ENCODE measurements around the gene FYCO1. TPM values are rescaled to one million over a fixed set of nuclear protein-coding genes. Genes with fewer than 3 reads are reported as not detected.

Gene FYCO1
- total RNA-seq, 1 experiment from 2014 or later, result 7.4 TPM

DNA sequence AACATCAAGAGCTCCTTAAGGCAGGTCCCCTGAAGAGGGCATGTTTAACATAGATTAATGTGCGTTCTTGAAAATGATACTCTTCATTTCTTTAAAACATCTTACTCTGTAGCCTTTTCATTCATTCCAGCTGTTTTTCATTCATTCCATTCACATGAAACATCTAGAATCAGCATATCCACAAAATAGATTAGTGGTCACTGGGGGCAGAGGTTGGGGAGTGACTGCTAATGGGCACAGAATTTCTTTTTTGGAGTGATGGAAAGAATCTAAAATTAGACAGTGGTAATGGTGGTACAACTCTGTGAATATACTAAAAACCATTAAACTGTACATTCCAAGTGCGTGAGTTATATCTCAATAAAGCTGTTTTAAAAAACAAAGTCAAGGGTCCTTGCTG, 67.7 kb downstream of the FYCO1 start:
- H3K9me3 ChIP-seq (ENCODE audit: low read length), result no peaks in the 10 kb centered on the region
- H3K9me2 ChIP-seq (replicated peaks; ENCODE audit: insufficient read depth, low read length), result no peaks in the 10 kb centered on the region
- no peaks in the 10 kb centered on the region for H3K27me3 ChIP-seq (ENCODE audit: low read length)
- H3K27ac ChIP-seq (ENCODE audit: low read length), result no peak overlapping the region
- H3K4me2 ChIP-seq (ENCODE audit: low read depth, low read length, poor library complexity, severe bottlenecking), result no peak overlapping the region
- H3K4me3 ChIP-seq (ENCODE audit: low read length), result no peak overlapping the region
- no peak for DNase-seq
- no peaks in the 10 kb centered on the region for H3K79me2 ChIP-seq (ENCODE audit: low read length)
- H3K9ac ChIP-seq (ENCODE audit: low read length), result no peak overlapping the region
- H3K36me3 ChIP-seq (ENCODE audit: insufficient read depth, low read length), result peaks cover 10% of the 10 kb centered on the region; the same call in 1 of the 2 replicates
- no peaks in the 10 kb centered on the region for H4K20me1 ChIP-seq (ENCODE audit: insufficient read depth, low read depth, low read length)
- H3K4me1 ChIP-seq (ENCODE audit: low read length), result no peaks in the 10 kb centered on the region
- no peak overlapping the region for H2AFZ ChIP-seq (ENCODE audit: low read length)

DNA sequence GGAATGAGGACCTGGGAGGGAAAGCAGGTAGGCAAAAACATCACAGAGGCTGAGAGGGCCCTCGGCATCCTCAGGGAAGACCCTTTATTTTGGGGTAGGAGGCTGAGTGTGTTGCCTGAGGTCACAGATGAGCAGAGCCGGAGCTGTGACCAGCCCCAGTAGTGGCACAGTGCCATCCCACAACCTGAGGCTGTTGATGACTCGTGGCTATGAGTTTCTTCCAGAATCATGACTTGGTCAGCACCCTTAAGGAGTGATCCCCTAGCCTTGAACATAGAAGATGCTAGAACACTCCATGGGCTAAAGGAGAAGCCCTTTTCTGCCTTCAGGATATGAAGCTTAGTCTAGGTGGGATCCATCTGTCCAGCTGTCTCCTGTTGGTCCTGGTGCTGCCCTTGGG, 71.9 kb downstream of the FYCO1 start:
- Histone ChIP-seq H3K4me1 (ENCODE audit: low read length) (no peaks in the 10 kb centered on the region), H3K27me3 (ENCODE audit: low read length) (no peaks in the 10 kb centered on the region), H3K9me3 (ENCODE audit: low read length) (no peaks in the 10 kb centered on the region), H4K20me1 (ENCODE audit: insufficient read depth, low read depth, low read length) (no peaks in the 10 kb centered on the region), H3K9me2 (replicated peaks; ENCODE audit: insufficient read depth, low read length) (no peaks in the 10 kb centered on the region), H3K9ac (ENCODE audit: low read length) (no peak overlapping the region), H3K4me2 (ENCODE audit: low read depth, low read length, poor library complexity, severe bottlenecking) (no peak overlapping the region), H3K27ac (ENCODE audit: low read length) (no peak overlapping the region), H2AFZ (ENCODE audit: low read length) (no peak overlapping the region), H3K4me3 (ENCODE audit: low read length) (no peak overlapping the region), H3K36me3 (ENCODE audit: insufficient read depth, low read length) (peaks cover 4% of the 10 kb centered on the region; the same call in 1 of the 2 replicates), H3K79me2 (ENCODE audit: low read length) (no peaks in the 10 kb centered on the region)
- DNase-seq, result no peak

DNA sequence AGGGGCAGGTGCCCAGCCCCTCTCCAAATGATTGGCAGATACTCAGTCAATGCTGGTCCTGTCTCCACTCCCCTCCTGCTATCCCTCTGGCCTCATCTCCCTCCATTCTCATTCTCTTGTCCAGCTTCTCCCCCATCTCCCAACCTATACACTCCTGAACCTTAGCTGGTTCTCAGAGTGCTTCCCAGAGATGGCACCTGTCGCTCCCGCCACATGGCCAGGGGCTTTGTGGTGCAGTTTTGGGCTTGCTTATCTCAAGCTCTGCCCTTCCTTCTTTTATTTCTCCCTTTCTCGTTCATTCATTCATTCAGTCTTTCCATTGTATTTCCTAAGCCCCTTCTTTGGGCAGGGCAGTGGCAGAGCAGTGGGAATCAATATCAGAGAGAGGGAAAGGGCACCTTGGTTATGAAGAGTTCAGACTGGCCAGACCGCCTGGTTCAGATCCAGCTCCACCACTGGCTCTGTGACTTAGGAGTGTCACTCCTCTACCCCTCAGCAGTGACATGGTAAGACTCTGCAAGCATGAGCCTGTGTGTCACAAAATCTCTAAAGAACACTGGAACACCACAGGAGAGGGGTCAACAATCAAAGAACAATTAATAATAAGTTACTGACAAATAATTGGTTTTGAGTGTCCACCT, 72.6 kb downstream of the FYCO1 start:
- Histone ChIP-seq H2AFZ (ENCODE audit: low read length) (no peak overlapping the region), H4K20me1 (ENCODE audit: insufficient read depth, low read depth, low read length) (no peaks in the 10 kb centered on the region), H3K27ac (ENCODE audit: low read length) (no peak overlapping the region), H3K9me2 (replicated peaks; ENCODE audit: insufficient read depth, low read length) (no peaks in the 10 kb centered on the region), H3K36me3 (ENCODE audit: insufficient read depth, low read length) (peaks cover under 1% of the 10 kb centered on the region; the same call in 1 of the 2 replicates), H3K4me1 (ENCODE audit: low read length) (no peaks in the 10 kb centered on the region), H3K9me3 (ENCODE audit: low read length) (no peaks in the 10 kb centered on the region), H3K4me2 (ENCODE audit: low read depth, low read length, poor library complexity, severe bottlenecking) (no peak overlapping the region), H3K79me2 (ENCODE audit: low read length) (no peaks in the 10 kb centered on the region), H3K27me3 (ENCODE audit: low read length) (no peaks in the 10 kb centered on the region), H3K9ac (ENCODE audit: low read length) (no peak overlapping the region), H3K4me3 (ENCODE audit: low read length) (no peak overlapping the region)
- DNase-seq, result no peak

DNA sequence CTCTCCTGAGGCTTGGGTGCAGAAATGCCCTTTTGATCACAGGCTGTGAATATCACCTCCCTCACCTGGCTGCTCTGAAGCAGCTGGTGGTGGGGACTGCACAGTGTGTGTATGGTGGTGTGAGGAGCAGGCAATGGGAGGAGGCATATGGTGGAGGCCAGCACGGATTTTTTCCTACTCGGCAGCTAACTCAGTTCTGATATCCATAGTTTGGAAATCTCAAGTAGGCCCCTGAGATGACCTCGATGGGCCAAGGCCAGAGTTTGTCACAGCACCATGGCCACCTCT, 73.6 kb downstream of the FYCO1 start:
- no peak for DNase-seq
- H3K27me3 ChIP-seq (ENCODE audit: low read length), result no peaks in the 10 kb centered on the region
- no peak overlapping the region for H3K4me2 ChIP-seq (ENCODE audit: low read depth, low read length, poor library complexity, severe bottlenecking)
- no peak overlapping the region for H3K4me3 ChIP-seq (ENCODE audit: low read length)
- H2AFZ ChIP-seq (ENCODE audit: low read length), result no peak overlapping the region
- no peaks in the 10 kb centered on the region for H3K9me3 ChIP-seq (ENCODE audit: low read length)
- no peak overlapping the region for H3K27ac ChIP-seq (ENCODE audit: low read length)
- no peaks in the 10 kb centered on the region for H3K9me2 ChIP-seq (replicated peaks; ENCODE audit: insufficient read depth, low read length)
- H3K4me1 ChIP-seq (ENCODE audit: low read length), result no peaks in the 10 kb centered on the region
- H3K36me3 ChIP-seq (ENCODE audit: insufficient read depth, low read length), result no peaks in the 10 kb centered on the region; the same call in 1 of the 2 replicates
- H4K20me1 ChIP-seq (ENCODE audit: insufficient read depth, low read depth, low read length), result no peaks in the 10 kb centered on the region
- no peaks in the 10 kb centered on the region for H3K79me2 ChIP-seq (ENCODE audit: low read length)
- H3K9ac ChIP-seq (ENCODE audit: low read length), result no peak overlapping the region

DNA sequence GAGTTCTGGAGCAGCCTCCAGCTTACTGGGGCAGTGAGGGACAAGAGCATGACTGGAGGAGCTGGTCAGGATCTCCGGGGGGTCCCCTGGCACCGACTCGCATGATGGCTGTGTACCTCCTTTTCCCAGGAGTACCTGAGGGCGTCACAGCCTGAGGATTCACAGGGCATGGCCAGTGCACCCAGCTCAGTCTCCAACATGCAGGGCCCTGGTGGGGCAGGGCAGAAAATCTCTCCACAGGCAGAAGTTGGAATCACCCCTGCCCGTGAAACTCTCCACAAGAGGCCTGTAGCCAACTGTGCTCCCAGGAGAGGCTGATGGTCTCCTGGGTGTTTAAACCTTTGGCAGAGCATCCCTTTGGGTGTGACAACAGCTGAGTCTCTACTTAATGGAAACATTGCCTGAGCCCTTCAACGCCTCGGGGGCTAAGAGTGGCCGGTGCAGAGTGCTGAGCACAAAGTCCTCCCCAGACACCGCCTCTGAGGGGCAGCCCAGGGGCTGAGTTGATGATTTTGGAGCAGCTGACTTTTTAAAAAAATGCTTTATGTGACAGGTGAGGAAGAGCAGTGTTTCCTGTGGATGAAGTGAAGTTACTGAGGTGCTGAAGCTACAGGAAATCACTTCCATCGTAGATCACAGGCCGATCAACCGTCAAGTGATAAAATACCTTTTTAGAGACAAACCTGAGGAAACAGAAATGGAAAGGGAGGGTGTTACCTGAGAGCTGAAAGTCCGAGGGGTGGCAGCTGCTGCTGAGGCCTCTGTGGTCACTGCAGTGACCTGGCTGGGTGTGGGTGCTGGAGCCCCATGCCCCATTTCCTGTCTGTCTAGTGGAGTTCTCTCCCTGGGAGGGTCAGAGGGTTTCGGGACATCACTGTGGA, 74.2 kb downstream of the FYCO1 start:
- H3K4me2 ChIP-seq (ENCODE audit: low read depth, low read length, poor library complexity, severe bottlenecking), result no peak overlapping the region
- H3K4me1 ChIP-seq (ENCODE audit: low read length), result no peaks in the 10 kb centered on the region
- H2AFZ ChIP-seq (ENCODE audit: low read length), result no peak overlapping the region
- no peaks in the 10 kb centered on the region for H3K9me3 ChIP-seq (ENCODE audit: low read length)
- no peaks in the 10 kb centered on the region for H3K79me2 ChIP-seq (ENCODE audit: low read length)
- no peaks in the 10 kb centered on the region for H4K20me1 ChIP-seq (ENCODE audit: insufficient read depth, low read depth, low read length)
- no peaks in the 10 kb centered on the region for H3K9me2 ChIP-seq (replicated peaks; ENCODE audit: insufficient read depth, low read length)
- no peak overlapping the region for H3K27ac ChIP-seq (ENCODE audit: low read length)
- no peak overlapping the region for H3K4me3 ChIP-seq (ENCODE audit: low read length)
- no peak for DNase-seq
- H3K27me3 ChIP-seq (ENCODE audit: low read length), result no peaks in the 10 kb centered on the region
- no peak overlapping the region for H3K9ac ChIP-seq (ENCODE audit: low read length)
- no peaks in the 10 kb centered on the region; the same call in 1 of the 2 replicates for H3K36me3 ChIP-seq (ENCODE audit: insufficient read depth, low read length)

DNA sequence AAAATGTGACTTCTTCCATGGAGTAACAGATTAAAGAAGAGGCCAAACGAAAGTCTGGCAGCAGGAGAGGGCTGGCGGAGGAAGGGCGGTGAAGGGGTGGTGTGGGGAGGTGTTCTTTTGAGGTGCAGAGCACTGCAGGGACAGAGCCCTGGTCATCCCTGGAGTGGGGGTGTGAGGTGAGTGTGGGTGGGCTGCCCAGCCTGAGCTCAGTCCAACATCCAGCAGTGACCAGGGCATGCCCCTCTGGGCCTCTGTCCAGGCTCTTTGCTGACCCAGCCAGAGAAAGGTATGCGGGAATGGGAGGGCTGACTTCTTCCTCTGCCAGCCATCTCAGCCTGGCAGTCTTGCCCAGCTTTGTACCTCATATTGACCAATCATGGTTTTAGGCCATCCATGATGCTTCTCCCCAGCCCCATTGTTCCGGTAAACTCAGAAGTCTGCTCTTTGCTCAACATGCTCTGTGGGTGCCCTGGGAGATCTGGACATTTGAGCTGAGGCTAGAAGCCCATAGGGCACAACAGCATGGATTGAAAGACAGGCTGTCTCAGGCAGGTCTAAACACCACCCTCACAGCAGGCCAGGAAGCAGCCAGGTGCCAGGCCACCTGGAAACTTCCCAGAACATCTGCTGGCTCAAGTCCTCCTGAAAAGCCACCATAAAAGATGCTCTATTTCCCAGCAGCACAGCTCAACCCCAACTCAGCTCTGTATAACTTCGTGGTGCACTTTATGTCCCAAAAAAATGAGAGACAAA, 78.3 kb downstream of the FYCO1 start:
- no peak overlapping the region for H2AFZ ChIP-seq (ENCODE audit: low read length)
- no peaks in the 10 kb centered on the region for H3K4me1 ChIP-seq (ENCODE audit: low read length)
- no peak overlapping the region for H3K27ac ChIP-seq (ENCODE audit: low read length)
- H3K79me2 ChIP-seq (ENCODE audit: low read length), result no peaks in the 10 kb centered on the region
- H3K36me3 ChIP-seq (ENCODE audit: insufficient read depth, low read length), result no peaks in the 10 kb centered on the region; the same call in 1 of the 2 replicates
- H3K9me2 ChIP-seq (replicated peaks; ENCODE audit: insufficient read depth, low read length), result no peaks in the 10 kb centered on the region
- H3K4me3 ChIP-seq (ENCODE audit: low read length), result no peak overlapping the region
- no peaks in the 10 kb centered on the region for H4K20me1 ChIP-seq (ENCODE audit: insufficient read depth, low read depth, low read length)
- H3K9ac ChIP-seq (ENCODE audit: low read length), result no peak overlapping the region
- H3K27me3 ChIP-seq (ENCODE audit: low read length), result no peaks in the 10 kb centered on the region
- no peaks in the 10 kb centered on the region for H3K9me3 ChIP-seq (ENCODE audit: low read length)
- H3K4me2 ChIP-seq (ENCODE audit: low read depth, low read length, poor library complexity, severe bottlenecking), result no peak overlapping the region
- DNase-seq, result no peak

DNA sequence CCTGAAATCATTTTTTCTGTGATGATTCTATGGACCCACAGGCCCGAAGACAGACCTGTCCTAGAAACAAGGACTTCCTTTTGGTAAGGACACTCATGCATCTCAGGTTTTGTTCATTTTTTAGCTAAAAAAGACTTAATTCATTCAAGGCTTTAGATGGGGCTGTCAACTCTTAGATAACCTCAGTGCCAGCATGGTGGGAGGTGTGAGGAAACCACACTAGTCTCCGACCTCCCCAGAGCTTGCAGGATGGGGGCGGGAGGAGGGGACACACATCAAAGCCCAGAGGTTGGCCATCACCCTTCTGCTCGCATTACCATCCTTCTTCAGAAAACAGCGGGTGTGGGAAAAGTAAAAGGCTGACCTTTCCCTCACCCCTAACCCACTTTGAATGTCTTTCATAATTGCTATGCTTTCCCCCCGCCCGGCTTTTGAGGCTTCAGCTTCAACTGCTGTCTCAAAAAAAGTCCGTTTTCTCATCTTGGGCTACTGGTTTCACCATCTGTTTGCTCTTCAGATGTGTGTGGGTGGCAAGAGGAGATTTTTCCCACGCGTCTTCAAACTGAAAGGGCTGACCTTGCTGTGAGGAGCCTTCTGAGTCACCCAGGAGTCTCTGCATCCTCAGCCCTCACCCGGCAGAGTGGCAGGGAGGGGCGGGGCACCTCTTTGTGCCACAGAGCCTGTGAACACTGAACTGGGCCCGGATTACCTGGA, 79.9 kb downstream of the FYCO1 start:
- H3K4me2 ChIP-seq (ENCODE audit: low read depth, low read length, poor library complexity, severe bottlenecking), result no peak overlapping the region
- no peak overlapping the region for H2AFZ ChIP-seq (ENCODE audit: low read length)
- no peaks in the 10 kb centered on the region for H3K9me2 ChIP-seq (replicated peaks; ENCODE audit: insufficient read depth, low read length)
- no peak overlapping the region for H3K4me3 ChIP-seq (ENCODE audit: low read length)
- no peaks in the 10 kb centered on the region for H4K20me1 ChIP-seq (ENCODE audit: insufficient read depth, low read depth, low read length)
- no peak overlapping the region for H3K9ac ChIP-seq (ENCODE audit: low read length)
- no peaks in the 10 kb centered on the region for H3K27me3 ChIP-seq (ENCODE audit: low read length)
- no peaks in the 10 kb centered on the region for H3K4me1 ChIP-seq (ENCODE audit: low read length)
- H3K36me3 ChIP-seq (ENCODE audit: insufficient read depth, low read length), result no peaks in the 10 kb centered on the region; the same call in 1 of the 2 replicates
- no peaks in the 10 kb centered on the region for H3K9me3 ChIP-seq (ENCODE audit: low read length)
- no peak overlapping the region for H3K27ac ChIP-seq (ENCODE audit: low read length)
- DNase-seq, result no peak
- H3K79me2 ChIP-seq (ENCODE audit: low read length), result no peaks in the 10 kb centered on the region
